Progenitor cell of endocrine pancreas (in vitro differentiated cells): ENCODE results near the gene ENOX2. TPM values are rescaled to one million over a fixed set of nuclear protein-coding genes. Genes with fewer than 3 reads are reported as not detected.
"Not testable (repeated sequence)": the region's sequence is repeated elsewhere in the genome, so short reads cannot be mapped to it uniquely, and the experiment has no call there.

Experiments
- DNase-seq: peaks from one replicate; pipeline ENCODE4 v3.0.0; 2021; ENCODE audit warnings: low spot score; ENCODE audit not compliant: unreplicated experiment
- H3K27ac Mint-ChIP-seq: 2 replicates; pipeline ENCODE4 v1.8.0; 2021; ENCODE audit warnings: mild to moderate bottlenecking, moderate library complexity, mixed read lengths
- H3K27me3 Mint-ChIP-seq: 2 replicates; pipeline ENCODE4 v1.8.0; 2021; ENCODE audit warnings: mixed read lengths
- H3K36me3 Mint-ChIP-seq: 2 replicates; pipeline ENCODE4 v1.8.0; 2022; ENCODE audit warnings: mixed read lengths; ENCODE audit not compliant: insufficient read depth
- H3K4me1 Mint-ChIP-seq: 2 replicates; pipeline ENCODE4 v1.8.0; 2021; ENCODE audit warnings: low read depth, mixed read lengths
- H3K4me3 Mint-ChIP-seq: 2 replicates; pipeline ENCODE4 v1.8.0; 2021; ENCODE audit warnings: low read depth, mild to moderate bottlenecking, moderate library complexity, mixed read lengths
- H3K9me3 Mint-ChIP-seq: 2 replicates; pipeline ENCODE4 v1.8.0; 2021; ENCODE audit warnings: low read depth, mixed read lengths
- CTCF ChIP-seq: fragments of 200-600 bp; sonication (generic); IDR thresholded peaks from one replicate; pipeline ENCODE4 v1.5.0; 2021; ENCODE audit warnings: antibody characterized with exemption, mild to moderate bottlenecking; ENCODE audit not compliant: unreplicated experiment
- long read RNA-seq: library from polyadenylated mRNA; unstranded; transcript quantifications from one replicate; pipeline ENCODE4 v2.0.0, GENCODE V29; 2020
- total RNA-seq: library from RNA; stranded (reverse); gene quantifications from 2 replicates; pipeline ENCODE4 v1.2.1, GENCODE V29; 2021

The ENOX2 gene
- total RNA-seq: 16.6 and 19.8 TPM in 2 replicates
- long read RNA-seq, full-length matches to known transcripts: 21 of 75 reads
- long read RNA-seq, partial matches to known transcripts: 41 of 75 reads
- long read RNA-seq, other reads (novel, unspliced or antisense): 13 of 75 reads

DNA sequence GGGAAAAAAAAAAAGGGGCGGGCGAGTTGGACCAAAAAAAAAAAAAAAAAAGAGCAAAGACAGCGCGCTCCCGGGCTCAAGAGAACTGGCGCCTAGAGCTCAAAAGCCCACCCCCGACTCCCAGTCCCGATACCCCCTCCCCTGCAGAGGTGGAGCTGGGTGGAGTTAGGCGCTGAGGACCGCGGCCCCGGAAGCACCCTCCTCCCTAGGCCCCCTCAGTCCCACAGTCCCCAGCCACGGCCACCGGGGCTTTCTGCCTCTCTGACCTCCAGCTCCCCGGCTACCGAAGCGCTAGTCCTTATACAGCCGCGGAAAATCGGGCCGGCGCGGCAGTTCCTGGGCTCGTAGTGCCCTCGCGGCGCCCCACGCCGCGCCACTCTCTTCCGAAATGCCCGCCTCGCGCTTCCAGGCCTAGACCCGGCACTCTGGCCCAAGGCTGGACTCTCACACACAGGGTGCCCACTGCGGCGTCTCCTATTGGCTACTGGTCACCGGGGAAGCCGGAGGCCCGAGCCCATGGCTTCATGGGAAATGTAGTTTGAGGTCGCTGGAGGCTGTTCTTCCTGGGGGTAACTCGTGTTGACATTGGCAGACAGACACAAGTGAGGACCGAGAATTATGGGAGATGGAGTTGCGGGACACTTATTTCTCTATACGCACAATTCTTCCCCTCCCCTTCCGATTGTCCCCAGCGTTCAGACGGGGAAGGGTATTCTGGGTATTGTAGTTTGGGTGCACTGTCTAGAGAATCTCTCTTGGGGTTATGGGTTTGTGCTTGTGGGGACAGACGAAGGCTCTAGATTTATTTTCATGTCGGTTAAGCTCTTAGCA lies at the start of gene ENOX2:
Gene ENOX2, minus strand, starts transcription at position 427 of the 831 bp plus-strand sequence. CDS start 199,993 bp downstream, outside the sequence.
- no peak within 1 kb of the TSS for H3K27ac Mint-ChIP-seq
- H3K4me1 Mint-ChIP-seq: peaks cover 5% of the 10 kb centered on the region
- no peak for TF ChIP-seq CTCF
- peak; percentile 91 for DNase-seq
- H3K4me3 Mint-ChIP-seq: no peak within 1 kb of the TSS
- H3K9me3 Mint-ChIP-seq: no peaks in the 10 kb centered on the region
- peaks cover 5% of the 10 kb centered on the region for H3K27me3 Mint-ChIP-seq
- H3K36me3 Mint-ChIP-seq: no peaks in the 10 kb centered on the region

DNA sequence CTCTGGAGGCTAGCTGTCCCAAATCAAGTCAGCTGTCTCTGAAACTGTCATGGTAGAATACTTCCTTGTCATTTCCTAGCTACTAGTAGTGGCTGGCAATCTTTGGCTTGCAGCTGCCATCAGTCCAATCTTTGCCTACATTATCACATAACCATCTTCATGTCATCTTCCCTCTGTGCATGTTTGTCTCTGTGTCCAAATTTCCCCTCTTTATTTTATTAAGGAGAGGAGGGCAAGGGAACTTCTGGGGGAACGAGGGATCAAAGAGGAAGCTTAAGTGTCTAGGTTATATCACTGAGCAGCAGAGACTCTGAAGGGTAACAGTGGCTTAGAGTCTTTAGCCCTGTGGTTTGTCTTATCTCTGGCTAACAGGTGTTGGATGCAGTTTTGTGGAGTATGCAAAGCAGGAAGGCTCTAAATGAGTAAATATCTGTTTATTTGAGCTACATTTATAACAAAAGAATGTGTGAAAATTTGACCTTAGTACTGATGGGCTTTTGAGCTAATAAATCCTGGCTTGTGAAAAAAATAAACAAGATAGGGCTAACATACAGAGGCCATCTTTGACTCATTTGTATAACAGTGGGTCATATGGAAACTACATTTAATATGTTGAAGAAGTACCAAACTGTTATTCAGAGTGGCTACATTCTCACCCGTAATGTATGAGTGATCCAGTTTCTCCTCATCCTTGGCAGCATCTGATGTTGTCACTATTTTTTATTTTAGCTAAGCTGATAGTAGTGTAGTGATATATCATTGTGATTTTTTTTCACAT lies 49.4 kb upstream of the ENOX2 start:
- no peaks in the 10 kb centered on the region for H3K36me3 Mint-ChIP-seq
- no peak for DNase-seq
- H3K4me3 Mint-ChIP-seq: no peak overlapping the region
- no peak for TF ChIP-seq CTCF
- H3K27me3 Mint-ChIP-seq: peaks cover 14% of the 10 kb centered on the region
- no peak overlapping the region for H3K27ac Mint-ChIP-seq
- no peaks in the 10 kb centered on the region for H3K4me1 Mint-ChIP-seq
- peaks cover 3% of the 10 kb centered on the region for H3K9me3 Mint-ChIP-seq

GRCh38 chrX:130944230-130944629 lies 41.2 kb upstream of the ENOX2 start:
- no peak overlapping the region for H3K27ac Mint-ChIP-seq
- no peaks in the 10 kb centered on the region for H3K4me1 Mint-ChIP-seq
- H3K27me3 Mint-ChIP-seq: peaks cover 28% of the 10 kb centered on the region
- no peak for TF ChIP-seq CTCF
- no peak for DNase-seq
- H3K4me3 Mint-ChIP-seq: no peak overlapping the region
- H3K36me3 Mint-ChIP-seq: no peaks in the 10 kb centered on the region
- no peaks in the 10 kb centered on the region for H3K9me3 Mint-ChIP-seq

GRCh38 chrX:130937101-130937500 lies 34.1 kb upstream of the ENOX2 start:
- Mint-ChIP-seq H3K4me1 (no peaks in the 10 kb centered on the region), H3K27ac (no peak overlapping the region), H3K27me3 (peaks cover 20% of the 10 kb centered on the region), H3K36me3 (no peaks in the 10 kb centered on the region), H3K4me3 (no peak overlapping the region), H3K9me3 (no peaks in the 10 kb centered on the region)
- TF ChIP-seq CTCF: no peak
- no peak for DNase-seq

DNA sequence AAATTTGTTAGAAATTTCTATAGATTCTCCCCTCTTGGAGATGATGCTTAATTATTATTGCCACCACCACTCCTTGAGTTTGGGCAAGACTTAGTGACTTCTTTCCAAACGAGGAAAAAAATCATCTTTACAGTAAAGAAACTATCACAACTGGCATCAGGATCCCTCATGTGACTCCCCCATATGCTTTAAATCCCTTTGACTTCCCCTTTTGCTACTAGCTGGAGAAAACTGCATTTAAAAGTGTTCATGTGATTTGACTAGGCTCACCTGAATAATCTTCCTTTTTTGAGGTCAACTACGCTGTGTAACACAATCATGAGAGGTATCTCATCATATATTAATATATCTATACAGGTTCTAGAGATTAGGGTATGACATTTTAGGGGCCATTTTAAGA lies 30.3 kb upstream of the ENOX2 start:
- no peak for DNase-seq
- TF ChIP-seq CTCF: no peak
- Mint-ChIP-seq H3K4me1 (no peaks in the 10 kb centered on the region), H3K9me3 (no peaks in the 10 kb centered on the region), H3K4me3 (no peak overlapping the region), H3K27ac (no peak overlapping the region), H3K27me3 (peaks cover 6% of the 10 kb centered on the region), H3K36me3 (no peaks in the 10 kb centered on the region)

GRCh38 chrX:130920405-130920804 lies 17.4 kb upstream of the ENOX2 start:
- not testable (repeated sequence) for H3K36me3 Mint-ChIP-seq, H3K27ac Mint-ChIP-seq, H3K27me3 Mint-ChIP-seq, H3K9me3 Mint-ChIP-seq, H3K4me1 Mint-ChIP-seq, H3K4me3 Mint-ChIP-seq, DNase-seq

- H3K4me1 Mint-ChIP-seq, DNase-seq, H3K27me3 Mint-ChIP-seq, H3K9me3 Mint-ChIP-seq, H3K36me3 Mint-ChIP-seq, H3K4me3 Mint-ChIP-seq, H3K27ac Mint-ChIP-seq: not testable (repeated sequence)
Measured at GRCh38 chrX:130919676-130920075, 16.7 kb upstream of the ENOX2 start.

DNA sequence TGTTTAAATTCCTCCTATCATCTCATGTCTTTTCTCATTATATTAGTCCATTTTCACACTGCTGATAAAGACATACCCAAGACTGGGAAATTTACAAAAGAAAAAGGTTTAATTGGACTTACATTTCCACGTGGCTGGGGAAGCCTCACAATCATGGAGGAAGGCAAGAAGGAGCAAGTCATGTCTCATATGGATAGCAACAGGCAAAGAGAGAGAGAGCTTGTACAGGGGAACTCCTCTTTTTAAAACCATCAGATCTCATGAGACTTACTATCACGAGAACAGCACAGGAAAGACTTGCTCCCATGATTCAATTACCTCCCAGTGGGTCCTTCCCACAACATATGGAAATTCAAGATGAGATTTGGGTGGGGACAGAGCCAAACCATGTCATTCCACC lies 15.5 kb upstream of the ENOX2 start:
- not testable (repeated sequence) for H3K27me3 Mint-ChIP-seq, H3K4me1 Mint-ChIP-seq, H3K36me3 Mint-ChIP-seq, DNase-seq, H3K4me3 Mint-ChIP-seq, H3K9me3 Mint-ChIP-seq, H3K27ac Mint-ChIP-seq
